SH-SY5Y (cell line): Measurements from ENCODE around the gene MARK4.

Source experiments
- GATA2 ChIP-seq: IDR thresholded peaks from 2 replicates; pipeline ENCODE4 v1.6.1; 2011; ENCODE audit warnings: mild to moderate bottlenecking, low read depth, low read length
- GATA3 ChIP-seq: IDR thresholded peaks from 2 replicates; pipeline ENCODE4 v1.6.1; 2011; ENCODE audit warnings: low read depth, mild to moderate bottlenecking, low read length, moderate library complexity

DNA sequence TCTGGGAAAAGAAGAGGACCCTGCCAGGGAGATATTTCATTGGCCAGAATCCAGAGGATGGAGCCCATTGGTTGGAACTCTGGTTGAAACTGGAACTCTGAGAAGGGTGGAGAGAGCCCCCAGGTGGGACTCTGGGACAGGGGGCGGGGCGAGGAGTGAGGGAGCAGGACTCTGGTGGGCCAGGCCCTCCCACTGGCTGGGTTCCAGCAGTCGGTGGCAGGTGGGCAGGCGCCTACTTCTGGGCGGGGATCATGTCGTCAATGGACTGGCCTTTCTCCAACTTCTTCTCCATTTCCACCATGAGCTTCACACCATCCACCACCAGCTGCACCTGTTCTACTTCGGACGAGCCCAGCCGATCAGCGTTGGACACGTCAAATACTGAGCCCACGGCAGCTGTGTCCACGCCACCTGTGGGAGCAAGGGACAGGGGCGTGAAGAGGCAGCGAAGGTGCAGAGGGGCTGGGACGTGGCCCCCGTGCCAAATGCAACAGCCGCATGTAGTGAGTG lies 55.5 kb downstream of the MARK4 start:
- no peak for TF ChIP-seq GATA2
- no peak for TF ChIP-seq GATA3
